GM04503 (cell line): ENCODE data around the gene CCDC50.

Source experiments
- DNase-seq: peaks from one replicate; pipeline ENCODE4 v3.0.0-alpha.2; 2012; ENCODE audit warnings: low read depth

The CCDC50 gene

GRCh38 chr3:191328962-191329653, at the start of gene CCDC50:
Gene CCDC50 (plus strand): TSS chr3:191329394. CDS start chr3:191329675, 281 bp downstream.
- peak; percentile 13 for DNase-seq

- no peak for DNase-seq
These were observed 49.1 kb upstream of the CCDC50 start for GRCh38 chr3:191280111-191280510.

- DNase-seq: no peak
These were observed 48.3 kb upstream of the CCDC50 start for GRCh38 chr3:191280882-191281281.

GRCh38 chr3:191282251-191283185, 46.7 kb upstream of the CCDC50 start:
- no peak for DNase-seq

- no peak for DNase-seq
These were observed 45.8 kb upstream of the CCDC50 start for GRCh38 chr3:191283400-191283799.

GRCh38 chr3:191290311-191291025, 38.7 kb upstream of the CCDC50 start:
- peak; percentile 13 for DNase-seq

GRCh38 chr3:191292243-191293015, 36.8 kb upstream of the CCDC50 start:
- no peak for DNase-seq

- DNase-seq: no peak
These were observed 34.9 kb upstream of the CCDC50 start for GRCh38 chr3:191294291-191294690.

- no peak for DNase-seq
These were observed 33.1 kb upstream of the CCDC50 start for GRCh38 chr3:191296041-191296541.

- DNase-seq: no peak
These were observed 30.3 kb upstream of the CCDC50 start for GRCh38 chr3:191298846-191299245.

GRCh38 chr3:191300422-191300821, 28.8 kb upstream of the CCDC50 start:
- no peak for DNase-seq

- no peak for DNase-seq
These were observed 28.2 kb upstream of the CCDC50 start for GRCh38 chr3:191301017-191301416.

GRCh38 chr3:191301782-191302411, 27.3 kb upstream of the CCDC50 start:
- no peak for DNase-seq

GRCh38 chr3:191302451-191302850, 26.7 kb upstream of the CCDC50 start:
- DNase-seq: no peak

- no peak for DNase-seq
These were observed 25.6 kb upstream of the CCDC50 start for GRCh38 chr3:191303596-191303995.

- no peak for DNase-seq
These were observed 22.8 kb upstream of the CCDC50 start for GRCh38 chr3:191306428-191306827.

GRCh38 chr3:191307341-191307740, 21.9 kb upstream of the CCDC50 start:
- no peak for DNase-seq

GRCh38 chr3:191313296-191313695, 15.9 kb upstream of the CCDC50 start:
- DNase-seq: no peak

GRCh38 chr3:191314109-191314728, 15.0 kb upstream of the CCDC50 start:
- no peak for DNase-seq

GRCh38 chr3:191316876-191317603, 12.2 kb upstream of the CCDC50 start:
- DNase-seq: no peak
